GM18498 (cell line): Measurements from ENCODE around the gene FAR1.
A peak's percentile ranks its signal among the peaks of the same experiment; 100 is the strongest.

Experiments
- ATAC-seq: cut with Tn5 transposase; IDR thresholded peaks from one replicate; pipeline ENCODE4 v1.9.1; 2021; ENCODE audit warnings: mild to moderate bottlenecking, moderate library complexity; ENCODE audit not compliant: unreplicated experiment

FAR1 gene

GRCh38 chr11:13669544-13670488 is 1.3 kb downstream of the FAR1 start:
- no peak for ATAC-seq

GRCh38 chr11:13672576-13673210 is 4.2 kb downstream of the FAR1 start:
- ATAC-seq, result no peak

- no peak for ATAC-seq
Measured at GRCh38 chr11:13674799-13675509, 6.5 kb downstream of the FAR1 start.

DNA sequence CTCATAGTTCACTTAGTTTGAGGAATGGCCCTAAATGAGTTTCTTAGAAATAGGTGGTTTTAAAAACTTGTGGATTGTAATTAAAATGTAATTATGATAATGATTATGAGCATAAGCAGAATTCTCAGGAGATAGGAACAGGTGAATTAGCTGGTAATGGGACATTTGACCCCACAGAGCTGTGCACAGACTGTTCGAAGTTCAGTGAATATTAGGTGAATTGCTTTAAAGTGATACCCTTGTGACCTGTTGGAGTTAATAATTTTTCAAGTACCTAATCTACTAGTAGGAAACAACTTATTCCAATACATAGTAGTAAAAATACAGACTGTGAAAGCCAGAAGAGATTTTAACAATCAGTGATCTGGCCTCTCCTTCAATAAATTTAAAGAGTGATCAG is 8.1 kb downstream of the FAR1 start:
- no peak for ATAC-seq

GRCh38 chr11:13679768-13680167 is 11.3 kb downstream of the FAR1 start:
- no peak for ATAC-seq

- peak; percentile 95 for ATAC-seq
Measured at GRCh38 chr11:13680501-13681264, 12.2 kb downstream of the FAR1 start.

- ATAC-seq, result no peak
Measured at GRCh38 chr11:13681446-13681845, 13.0 kb downstream of the FAR1 start.

DNA sequence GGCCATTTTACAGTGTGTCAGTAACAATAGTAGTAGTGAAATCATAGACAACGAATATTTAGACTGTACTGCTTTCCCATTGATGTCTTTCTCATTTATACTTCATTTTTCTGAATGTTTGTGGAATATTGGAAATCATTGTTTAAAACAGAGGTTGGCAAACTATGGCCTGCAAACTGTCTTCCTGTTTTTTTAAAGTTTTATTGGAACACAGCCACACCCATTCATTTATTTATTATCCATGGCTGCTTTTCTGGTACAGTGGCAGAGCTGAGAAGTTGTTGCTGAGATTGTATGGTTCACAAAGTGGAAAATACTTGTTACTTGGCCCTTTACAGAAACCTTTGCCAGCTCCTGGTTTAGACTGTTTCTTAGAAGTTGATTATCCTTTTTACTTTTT is 13.7 kb downstream of the FAR1 start:
- no peak for ATAC-seq

- no peak for ATAC-seq
Measured at GRCh38 chr11:13685461-13686108, 17.1 kb downstream of the FAR1 start.

DNA sequence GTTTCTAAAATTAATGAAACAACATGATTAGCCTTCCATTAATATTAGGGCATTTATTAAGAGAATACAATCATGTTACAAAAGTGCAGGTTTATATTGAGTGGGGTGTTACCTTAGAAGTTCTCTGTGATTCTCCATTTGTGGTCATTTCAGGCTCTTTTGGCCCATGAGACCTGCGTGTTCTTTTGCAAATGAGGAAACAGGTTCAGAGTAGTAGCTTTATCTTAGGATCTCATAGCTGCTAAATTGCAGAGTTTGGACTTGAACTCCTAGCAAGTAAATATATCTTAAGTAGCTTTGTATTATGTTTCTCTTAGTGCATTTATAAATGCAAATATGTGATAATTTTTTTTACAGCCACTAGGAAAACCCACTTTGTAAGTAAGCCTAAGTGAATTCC is 18.3 kb downstream of the FAR1 start:
- ATAC-seq, result no peak

DNA sequence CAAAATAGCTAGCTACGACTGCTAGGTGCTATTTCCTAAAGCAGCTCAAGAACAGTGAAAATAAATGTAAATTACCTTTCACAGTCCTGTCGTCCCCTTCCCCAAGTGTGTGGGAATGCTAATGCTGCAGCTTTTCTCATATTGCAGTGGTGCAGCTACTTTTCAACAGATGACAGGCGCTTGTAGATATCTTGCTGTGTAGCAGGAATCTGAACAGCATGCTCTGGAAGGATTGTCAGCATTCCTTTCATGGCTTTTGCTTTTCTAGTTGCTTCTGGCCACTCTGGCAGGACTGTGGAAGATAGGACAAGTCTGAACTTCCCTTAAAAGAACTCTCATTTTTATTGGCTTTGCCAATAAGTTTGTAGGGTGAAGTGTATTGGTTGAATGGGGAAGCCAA is 18.8 kb downstream of the FAR1 start:
- ATAC-seq, result no peak

DNA sequence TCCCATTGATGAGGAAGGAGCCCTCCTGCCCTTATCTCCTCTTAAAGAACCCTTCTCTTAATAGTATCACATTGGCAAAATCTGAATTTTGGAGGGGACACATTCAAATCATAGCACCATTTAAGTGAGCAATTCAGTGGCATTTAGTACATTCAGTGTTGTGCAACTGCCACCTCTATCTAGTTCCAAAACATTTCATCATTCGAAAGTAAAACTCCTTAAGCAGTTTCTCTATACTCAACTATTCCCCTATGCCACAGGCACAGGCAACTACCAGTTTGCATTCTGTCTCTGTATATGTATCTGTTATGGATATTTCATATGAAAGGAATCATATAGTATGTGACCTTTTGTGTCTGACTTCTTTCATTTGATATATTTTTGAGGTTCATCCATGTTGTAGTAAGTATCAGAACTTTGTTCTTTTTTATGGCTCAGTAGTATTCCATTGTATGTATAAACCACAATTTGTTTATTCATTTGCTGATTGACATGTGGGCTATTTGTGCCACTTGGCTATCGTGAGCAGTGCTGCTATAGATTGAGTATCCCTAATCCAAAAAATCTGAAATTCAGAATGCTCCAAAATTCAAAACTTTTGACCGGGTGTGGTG is 22.9 kb downstream of the FAR1 start:
- no peak for ATAC-seq

GRCh38 chr11:13692172-13692571 is 23.7 kb downstream of the FAR1 start:
- no peak for ATAC-seq

- no peak for ATAC-seq
Measured at GRCh38 chr11:13694115-13694514, 25.6 kb downstream of the FAR1 start.

- no peak for ATAC-seq
Measured at GRCh38 chr11:13695886-13696285, 27.4 kb downstream of the FAR1 start.

- ATAC-seq, result no peak
Measured at GRCh38 chr11:13697710-13698109, 29.2 kb downstream of the FAR1 start.

- ATAC-seq, result no peak
Measured at GRCh38 chr11:13698132-13698531, 29.7 kb downstream of the FAR1 start.

- ATAC-seq, result no peak
Measured at GRCh38 chr11:13699041-13699440, 30.6 kb downstream of the FAR1 start.

DNA sequence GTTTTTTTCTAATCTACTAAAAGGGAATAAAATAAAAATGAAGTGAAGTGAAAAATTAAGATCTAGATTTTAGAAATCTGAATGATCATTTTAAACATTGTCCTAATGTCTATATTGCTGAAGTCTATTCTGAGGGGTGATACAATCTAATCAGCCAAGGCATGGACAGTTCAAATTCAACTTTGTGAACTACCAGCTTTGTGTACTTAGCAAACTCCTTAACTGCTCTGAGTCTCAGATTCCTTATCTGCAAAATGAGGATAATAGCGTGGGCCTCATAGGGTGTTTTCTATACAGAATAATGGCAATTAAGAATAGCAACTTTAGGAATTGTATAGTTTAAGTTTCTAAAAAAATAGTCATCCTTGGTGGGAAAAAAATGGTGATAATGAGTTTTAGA is 31.4 kb downstream of the FAR1 start:
- ATAC-seq, result no peak

DNA sequence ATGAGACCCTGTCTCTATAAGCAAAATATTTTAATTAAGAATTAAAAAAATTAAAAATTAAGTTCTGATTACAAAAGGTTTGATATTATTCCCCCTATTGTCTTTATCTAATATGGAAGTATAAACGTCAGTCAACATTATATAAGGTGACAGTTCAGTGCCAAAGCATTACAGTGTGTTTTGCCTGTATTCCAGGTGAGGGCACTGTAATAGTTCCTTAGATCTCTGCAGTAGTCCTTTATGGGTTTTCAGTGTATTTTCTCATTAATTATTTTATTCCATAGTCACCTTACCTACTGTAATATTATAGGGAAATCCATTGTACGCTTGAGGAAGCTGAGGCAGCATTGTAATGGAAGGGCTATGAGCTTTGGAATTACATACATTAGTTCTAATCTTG is 33.0 kb downstream of the FAR1 start:
- ATAC-seq, result no peak
